Measurements from ENCODE around the gene SEMA4D.

DNA sequence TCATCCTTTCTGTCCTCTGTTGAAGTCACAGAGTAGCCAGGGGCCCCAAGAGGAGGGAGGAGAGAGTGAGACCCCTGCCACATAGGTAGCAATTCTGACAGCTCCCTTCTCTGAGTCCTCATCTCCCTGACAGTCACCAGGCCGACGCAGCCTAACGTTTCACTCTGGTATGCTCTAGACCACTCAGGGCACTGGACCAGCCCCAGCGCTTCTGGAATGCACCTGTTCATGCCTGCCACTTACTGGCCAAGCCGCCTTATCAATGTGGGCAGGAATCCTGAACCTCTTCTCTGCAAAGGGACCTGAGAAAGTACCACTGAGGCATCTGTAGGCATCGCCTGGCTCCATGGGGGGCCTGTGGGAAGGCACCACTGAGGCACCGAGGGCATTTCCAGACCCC lies 129.4 kb downstream of the SEMA4D start:
- TF ChIP-seq, protein P1, sequence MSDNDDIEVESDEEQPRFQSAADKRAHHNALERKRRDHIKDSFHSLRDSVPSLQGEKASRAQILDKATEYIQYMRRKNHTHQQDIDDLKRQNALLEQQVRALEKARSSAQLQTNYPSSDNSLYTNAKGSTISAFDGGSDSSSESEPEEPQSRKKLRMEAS (IDR thresholded peaks at IDR 0.05; ENCODE audit: low read depth, low read length), result no peak
- TF ChIP-seq CTCF (IDR thresholded peaks at IDR 0.05; ENCODE audit: low read depth, low read length) (no peak), POLR2A (IDR thresholded peaks at IDR 0.05; ENCODE audit: extremely low read depth, insufficient read length) (no peak)

Measured in NB4 (cell line).